ENCODE measurements around the gene CES3. TPM values are rescaled to one million over a fixed set of nuclear protein-coding genes. Genes with fewer than 3 reads are reported as not detected.

Gene CES3
- total RNA-seq (2014; rRNA removed; shearing (Covaris generic); ENCODE audit: low replicate concordance), result 1.8 and 2.2 TPM in 2 replicates

- in situ Hi-C loops (cut with HindIII; ENCODE audit: low pct_unique_long_range_greater_than_20kb, low sequenced_read_pairs), result no loop called here
- DNase-seq (ENCODE audit: low read depth), result peak; percentile 70
Observed at GRCh38 chr16:66961065-66961744, at the start of gene CES3. CES3 (plus strand) TSS chr16:66961266; CDS start chr16:66961308, 42 bp downstream.

- in situ Hi-C loops (cut with HindIII; ENCODE audit: low pct_unique_long_range_greater_than_20kb, low sequenced_read_pairs), result no loop called here
- DNase-seq (ENCODE audit: low read depth), result no peak
Observed at GRCh38 chr16:66911801-66912200, 49.3 kb upstream of the CES3 start.

GRCh38 chr16:66913081-66913480, 48.0 kb upstream of the CES3 start:
- no peak for DNase-seq (ENCODE audit: low read depth)
- in situ Hi-C loops (cut with HindIII; ENCODE audit: low pct_unique_long_range_greater_than_20kb, low sequenced_read_pairs), result no loop called here

- DNase-seq (ENCODE audit: low read depth), result no peak
- in situ Hi-C loops (cut with HindIII; ENCODE audit: low pct_unique_long_range_greater_than_20kb, low sequenced_read_pairs), result no loop called here
Observed at GRCh38 chr16:66913711-66914110, 47.4 kb upstream of the CES3 start.

GRCh38 chr16:66914541-66914940, 46.5 kb upstream of the CES3 start:
- no peak for DNase-seq (ENCODE audit: low read depth)
- in situ Hi-C loops (cut with HindIII; ENCODE audit: low pct_unique_long_range_greater_than_20kb, low sequenced_read_pairs), result no loop called here

- DNase-seq (ENCODE audit: low read depth), result no peak
Observed at GRCh38 chr16:66915041-66915440, 46.0 kb upstream of the CES3 start.

GRCh38 chr16:66916518-66916917, 44.5 kb upstream of the CES3 start:
- in situ Hi-C loops (cut with HindIII; ENCODE audit: low pct_unique_long_range_greater_than_20kb, low sequenced_read_pairs), result no loop called here
- no peak for DNase-seq (ENCODE audit: low read depth)

More at GRCh38 chr16:66915041-66915440, 46.0 kb upstream of the CES3 start:
- in situ Hi-C loops (cut with HindIII; ENCODE audit: low pct_unique_long_range_greater_than_20kb, low sequenced_read_pairs), result no loop called here

GRCh38 chr16:66917741-66918140, 43.3 kb upstream of the CES3 start:
- DNase-seq (ENCODE audit: low read depth), result no peak
- in situ Hi-C loops (cut with HindIII; ENCODE audit: low pct_unique_long_range_greater_than_20kb, low sequenced_read_pairs), result no loop called here

GRCh38 chr16:66918355-66918754, 42.7 kb upstream of the CES3 start:
- in situ Hi-C loops (cut with HindIII; ENCODE audit: low pct_unique_long_range_greater_than_20kb, low sequenced_read_pairs), result no loop called here
- no peak for DNase-seq (ENCODE audit: low read depth)

GRCh38 chr16:66918803-66919568, 42.1 kb upstream of the CES3 start, which contains the start of gene CDH16:
CDH16 (minus strand) TSS chr16:66918885; CDS start chr16:66918065, 820 bp downstream.
- in situ Hi-C loops (cut with HindIII; ENCODE audit: low pct_unique_long_range_greater_than_20kb, low sequenced_read_pairs), result no loop called here
- DNase-seq (ENCODE audit: low read depth), result peak; percentile 94

GRCh38 chr16:66919569-66920298, 41.3 kb upstream of the CES3 start:
- in situ Hi-C loops (cut with HindIII; ENCODE audit: low pct_unique_long_range_greater_than_20kb, low sequenced_read_pairs), result no loop called here
- DNase-seq (ENCODE audit: low read depth), result no peak

- no peak for DNase-seq (ENCODE audit: low read depth)
- in situ Hi-C loops (cut with HindIII; ENCODE audit: low pct_unique_long_range_greater_than_20kb, low sequenced_read_pairs), result no loop called here
Observed at GRCh38 chr16:66920299-66920590, 40.8 kb upstream of the CES3 start.

- no peak for DNase-seq (ENCODE audit: low read depth)
- in situ Hi-C loops (cut with HindIII; ENCODE audit: low pct_unique_long_range_greater_than_20kb, low sequenced_read_pairs), result no loop called here
Observed at GRCh38 chr16:66920924-66921680, 40.0 kb upstream of the CES3 start.

GRCh38 chr16:66921729-66922450, 39.2 kb upstream of the CES3 start:
- no peak for DNase-seq (ENCODE audit: low read depth)
- in situ Hi-C loops (cut with HindIII; ENCODE audit: low pct_unique_long_range_greater_than_20kb, low sequenced_read_pairs), result no loop called here

GRCh38 chr16:66923247-66923731, 37.8 kb upstream of the CES3 start:
- in situ Hi-C loops (cut with HindIII; ENCODE audit: low pct_unique_long_range_greater_than_20kb, low sequenced_read_pairs), result no loop called here
- no peak for DNase-seq (ENCODE audit: low read depth)

GRCh38 chr16:66923866-66924265, 37.2 kb upstream of the CES3 start:
- in situ Hi-C loops (cut with HindIII; ENCODE audit: low pct_unique_long_range_greater_than_20kb, low sequenced_read_pairs), result no loop called here
- no peak for DNase-seq (ENCODE audit: low read depth)

- in situ Hi-C loops (cut with HindIII; ENCODE audit: low pct_unique_long_range_greater_than_20kb, low sequenced_read_pairs), result no loop called here
- peak; percentile 56 for DNase-seq (ENCODE audit: low read depth)
Observed at GRCh38 chr16:66924527-66925321, 36.3 kb upstream of the CES3 start.

Measured in Caki2 (cell line).